Measurements from ENCODE around the gene MAPKAPK2.

The MAPKAPK2 gene

GRCh38 chr1:206684003-206684402, 702 bp upstream of the MAPKAPK2 start:
- DNase-seq (ENCODE audit: low read depth) = no peak

- no peak for DNase-seq (ENCODE audit: low read depth)
Observed at GRCh38 chr1:206685334-206685768, 646 bp downstream of the MAPKAPK2 start.

GRCh38 chr1:206685769-206686477, 1.2 kb downstream of the MAPKAPK2 start:
- peak; percentile 71 for DNase-seq (ENCODE audit: low read depth)

GRCh38 chr1:206686478-206687249, 2.0 kb downstream of the MAPKAPK2 start:
- DNase-seq (ENCODE audit: low read depth) = no peak

GRCh38 chr1:206687251-206687914, 2.7 kb downstream of the MAPKAPK2 start:
- no peak for DNase-seq (ENCODE audit: low read depth)

- DNase-seq (ENCODE audit: low read depth) = no peak
Observed at GRCh38 chr1:206687915-206688442, 3.3 kb downstream of the MAPKAPK2 start.

GRCh38 chr1:206690516-206690915, 5.8 kb downstream of the MAPKAPK2 start:
- no peak for DNase-seq (ENCODE audit: low read depth)

GRCh38 chr1:206691604-206692003, 6.9 kb downstream of the MAPKAPK2 start:
- DNase-seq (ENCODE audit: low read depth) = no peak

GRCh38 chr1:206693029-206693428, 8.3 kb downstream of the MAPKAPK2 start:
- peak; percentile 59 for DNase-seq (ENCODE audit: low read depth)

- peak; percentile 68 for DNase-seq (ENCODE audit: low read depth)
Observed at GRCh38 chr1:206693592-206693991, 8.9 kb downstream of the MAPKAPK2 start.

GRCh38 chr1:206694171-206695124, 9.7 kb downstream of the MAPKAPK2 start:
- DNase-seq (ENCODE audit: low read depth) = no peak

- DNase-seq (ENCODE audit: low read depth) = no peak
Observed at GRCh38 chr1:206695733-206696132, 11.0 kb downstream of the MAPKAPK2 start.

- no peak for DNase-seq (ENCODE audit: low read depth)
Observed at GRCh38 chr1:206696812-206697585, 12.3 kb downstream of the MAPKAPK2 start.

- no peak for DNase-seq (ENCODE audit: low read depth)
Observed at GRCh38 chr1:206698011-206698410, 13.3 kb downstream of the MAPKAPK2 start.

GRCh38 chr1:206699000-206699586, 14.4 kb downstream of the MAPKAPK2 start:
- no peak for DNase-seq (ENCODE audit: low read depth)

GRCh38 chr1:206699626-206700025, 14.9 kb downstream of the MAPKAPK2 start:
- no peak for DNase-seq (ENCODE audit: low read depth)

GRCh38 chr1:206700445-206701036, 15.8 kb downstream of the MAPKAPK2 start:
- DNase-seq (ENCODE audit: low read depth) = no peak

GRCh38 chr1:206702260-206702659, 17.6 kb downstream of the MAPKAPK2 start:
- no peak for DNase-seq (ENCODE audit: low read depth)

- DNase-seq (ENCODE audit: low read depth) = no peak
Observed at GRCh38 chr1:206702803-206703202, 18.1 kb downstream of the MAPKAPK2 start.

GRCh38 chr1:206703661-206704060, 19.0 kb downstream of the MAPKAPK2 start:
- DNase-seq (ENCODE audit: low read depth) = no peak

Data from stromal cell of bone marrow (primary cell).